GM19035 (cell line): ENCODE data around the gene MTG1.

Source experiments
- ATAC-seq: cut with Tn5 transposase; IDR thresholded peaks from one replicate; pipeline ENCODE4 v1.9.1; 2021; ENCODE audit not compliant: unreplicated experiment

The MTG1 gene

GRCh38 chr10:133446979-133447378 lies 53.0 kb downstream of the MTG1 start:
- ATAC-seq = no peak

GRCh38 chr10:133448120-133448519 lies 54.2 kb downstream of the MTG1 start:
- no peak for ATAC-seq

GRCh38 chr10:133451346-133451745 lies 57.4 kb downstream of the MTG1 start:
- ATAC-seq = no peak

- ATAC-seq = no peak
Measured at GRCh38 chr10:133452453-133452852, 58.5 kb downstream of the MTG1 start.

- no peak for ATAC-seq
Measured at GRCh38 chr10:133453516-133454203, 59.7 kb downstream of the MTG1 start, which contains the start of gene SCART1. TSS of gene SCART1 (plus strand) at chr10:133453945. CDS start at chr10:133453998, 53 bp downstream.

- no peak for ATAC-seq
Measured at GRCh38 chr10:133454204-133454893, 60.4 kb downstream of the MTG1 start.

GRCh38 chr10:133455196-133455595 lies 61.2 kb downstream of the MTG1 start:
- ATAC-seq = no peak

GRCh38 chr10:133455611-133456031 lies 61.7 kb downstream of the MTG1 start:
- ATAC-seq = no peak

GRCh38 chr10:133456041-133456951 lies 62.3 kb downstream of the MTG1 start:
- ATAC-seq = no peak

GRCh38 chr10:133457100-133457841 lies 63.3 kb downstream of the MTG1 start:
- no peak for ATAC-seq

GRCh38 chr10:133458021-133458709 lies 64.2 kb downstream of the MTG1 start:
- no peak for ATAC-seq

- ATAC-seq = no peak
Measured at GRCh38 chr10:133458710-133459453, 64.9 kb downstream of the MTG1 start.

GRCh38 chr10:133459454-133460207 lies 65.7 kb downstream of the MTG1 start:
- ATAC-seq = no peak

GRCh38 chr10:133460208-133460769 lies 66.3 kb downstream of the MTG1 start:
- ATAC-seq = no peak

GRCh38 chr10:133461027-133461426 lies 67.1 kb downstream of the MTG1 start:
- no peak for ATAC-seq

GRCh38 chr10:133461841-133462240 lies 67.9 kb downstream of the MTG1 start:
- ATAC-seq = no peak

GRCh38 chr10:133462512-133463305 lies 68.8 kb downstream of the MTG1 start:
- ATAC-seq = no peak
